ENCODE results near the gene GPRIN3. TPM values are rescaled to one million over a fixed set of nuclear protein-coding genes. Genes with fewer than 3 reads are reported as not detected.

Gene GPRIN3
- total RNA-seq, 1 experiment from 2014 or later, result 0.48 TPM

GRCh38 chr4:89263265-89263664 lies 44.3 kb downstream of the GPRIN3 start:
- DNase-seq, result no peak

More at GRCh38 chr4:89263265-89263664, 44.3 kb downstream of the GPRIN3 start:
- H3K56ac ChIP-seq (ENCODE audit: insufficient read length, low read depth, low read length), result no peak overlapping the region
- H3K27ac ChIP-seq (ENCODE audit: insufficient read length, low read depth, low read length), result no peak overlapping the region
- H2BK20ac ChIP-seq (ENCODE audit: low read depth, low read length, poor library complexity, severe bottlenecking), result no peak overlapping the region
- Mint-ChIP-seq H3K36me3 (ENCODE audit: insufficient read depth in 1 of 3, low read depth in 3 of 3) (no peaks in the 10 kb centered on the region), H3K27ac (no peak overlapping the region), H3K9me3 (no peaks in the 10 kb centered on the region), H3K27me3 (ENCODE audit: low read depth) (no peaks in the 10 kb centered on the region), H3K4me3 (no peak overlapping the region), H3K4me1 (peaks cover 21 to 31% of the 10 kb centered on the region in 2 experiments)
- no peak overlapping the region for H4K91ac ChIP-seq (ENCODE audit: insufficient read length, low read depth, low read length)
- H2BK5ac ChIP-seq (ENCODE audit: insufficient read length, low read length), result no peak overlapping the region
- no peaks in the 10 kb centered on the region for H4K20me1 ChIP-seq (ENCODE audit: control insufficient read depth, insufficient read depth, insufficient read length)
- TF ChIP-seq, protein P1, sequence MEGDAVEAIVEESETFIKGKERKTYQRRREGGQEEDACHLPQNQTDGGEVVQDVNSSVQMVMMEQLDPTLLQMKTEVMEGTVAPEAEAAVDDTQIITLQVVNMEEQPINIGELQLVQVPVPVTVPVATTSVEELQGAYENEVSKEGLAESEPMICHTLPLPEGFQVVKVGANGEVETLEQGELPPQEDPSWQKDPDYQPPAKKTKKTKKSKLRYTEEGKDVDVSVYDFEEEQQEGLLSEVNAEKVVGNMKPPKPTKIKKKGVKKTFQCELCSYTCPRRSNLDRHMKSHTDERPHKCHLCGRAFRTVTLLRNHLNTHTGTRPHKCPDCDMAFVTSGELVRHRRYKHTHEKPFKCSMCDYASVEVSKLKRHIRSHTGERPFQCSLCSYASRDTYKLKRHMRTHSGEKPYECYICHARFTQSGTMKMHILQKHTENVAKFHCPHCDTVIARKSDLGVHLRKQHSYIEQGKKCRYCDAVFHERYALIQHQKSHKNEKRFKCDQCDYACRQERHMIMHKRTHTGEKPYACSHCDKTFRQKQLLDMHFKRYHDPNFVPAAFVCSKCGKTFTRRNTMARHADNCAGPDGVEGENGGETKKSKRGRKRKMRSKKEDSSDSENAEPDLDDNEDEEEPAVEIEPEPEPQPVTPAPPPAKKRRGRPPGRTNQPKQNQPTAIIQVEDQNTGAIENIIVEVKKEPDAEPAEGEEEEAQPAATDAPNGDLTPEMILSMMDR (conservative IDR thresholded peaks at IDR 0.05), result no peak
- no peaks in the 10 kb centered on the region for H3K79me2 ChIP-seq (ENCODE audit: insufficient read depth, low read length)
- no peak overlapping the region for H3K9ac ChIP-seq (ENCODE audit: extremely low read depth, insufficient read length, low read length)
- H3K9me3 ChIP-seq (ENCODE audit: control insufficient read depth, low read depth, low read length), result no peaks in the 10 kb centered on the region
- no peak overlapping the region for H3K4me2 ChIP-seq (ENCODE audit: insufficient read depth, insufficient read length, low read length)
- H3K4me1 ChIP-seq (ENCODE audit: insufficient read depth, low read length), result peaks cover 10% of the 10 kb centered on the region; the same call in 1 of the 2 replicates
- H4K8ac ChIP-seq (replicated peaks; ENCODE audit: insufficient read length, low read depth, low read length), result no peak overlapping the region
- no peak overlapping the region for H3K18ac ChIP-seq (ENCODE audit: insufficient read length, low read depth, low read length)
- no peak overlapping the region for H2BK120ac ChIP-seq (ENCODE audit: low read depth, low read length, poor library complexity, severe bottlenecking)
- H4K5ac ChIP-seq (ENCODE audit: insufficient read length, low read depth, low read length), result no peak overlapping the region
- no peak overlapping the region for H3K4ac ChIP-seq (ENCODE audit: low read depth, low read length)
- WGBS (ENCODE audit: extremely low coverage, insufficient read length, low lambda C conversion rate), result no CpG with 5 or more reads among the region's 3 CpGs
- no peaks in the 10 kb centered on the region for H3K23me2 ChIP-seq (ENCODE audit: insufficient read length, low read depth, low read length, poor library complexity, severe bottlenecking)
- H2AFZ ChIP-seq (ENCODE audit: low read length), result no peak overlapping the region
- H3K14ac ChIP-seq (ENCODE audit: insufficient read depth, low read length), result no peak overlapping the region
- H2BK15ac ChIP-seq (ENCODE audit: low read depth, low read length), result no peak overlapping the region
- H2AK5ac ChIP-seq (ENCODE audit: insufficient read length, low read length), result no peak overlapping the region
- H3T11ph ChIP-seq (ENCODE audit: low read length), result no peak overlapping the region
- no peaks in the 10 kb centered on the region for H3K27me3 ChIP-seq (ENCODE audit: insufficient read depth, low read length)
- no peak overlapping the region for H2BK12ac ChIP-seq (ENCODE audit: insufficient read length, low read depth, low read length)
- no peak overlapping the region for H3K23ac ChIP-seq (ENCODE audit: insufficient read length, low read depth, low read length)
- no peaks in the 10 kb centered on the region for H3K79me1 ChIP-seq (ENCODE audit: insufficient read depth, low read depth, low read length, poor library complexity, severe bottlenecking)

Measured in H9 (cell line).